HepG2 (cell line): ENCODE measurements around the gene ETV3L. TPM values are rescaled to one million over a fixed set of nuclear protein-coding genes. Genes with fewer than 3 reads are reported as not detected.

Source experiments
- ATAC-seq: fragments of 200-7000 bp; cut with Tn5 transposase; 3 replicates; pipeline ENCODE4 v1.9.1; 2020; ENCODE audit warnings: mild to moderate bottlenecking, moderate library complexity
- BruUV-seq: library from RNA; stranded (reverse); fragments of 400-500 nt; replicated peaks from 2 replicates; lab custom pipeline; 2021; lab: Mats Ljungman, UMichigan
- CTCF ChIA-PET: fragments of 300-600 bp; formaldehyde crosslinking; extraction: SDS; loops from one replicate; lab custom pipeline; 2021; ENCODE audit warnings: low total read pairs, inconsistent platforms, low intra/inter-chr PET ratio; lab: Yijun Ruan, JAX
- POLR2A ChIA-PET: fragments of 350-600 bp; sonication (Branson Sonifier 250); formaldehyde crosslinking; loops from one replicate; lab custom pipeline; 2020; ENCODE audit warnings: antibody characterized with exemption, inconsistent platforms; lab: Yijun Ruan, JAX
- DNase-seq: peaks from one replicate; pipeline ENCODE4 v3.0.0-alpha.2; 2015; ENCODE audit warnings: low spot score
- FAIRE-seq: peaks from 3 replicates; lab custom pipeline; 2011; peaks lifted over from hg19 to GRCh38; lab: Jason Lieb, UNC
- H2AFZ ChIP-seq: one replicate; pipeline ENCODE4 v1.6.1; 2011; ENCODE audit warnings: low read length, inconsistent platforms
- H3K27ac ChIP-seq: fragments of 300-600 bp; 3 replicates; pipeline ENCODE4 v1.8.0; 2011; ENCODE audit warnings: mixed run types, mild to moderate bottlenecking, mixed read lengths, low read length, inconsistent platforms; ENCODE audit not compliant: insufficient read depth; ENCODE audit errors: extremely low read length
- H3K27me3 ChIP-seq, 2 experiments: fragments of 200-600 bp in 1 of 2; 2 replicates in 1 of 2; 3 replicates in 1 of 2; pipeline versions ENCODE4 v1.6.0 to v1.8.0; 2011; ENCODE audit warnings: low read length in 2 of 2, mild to moderate bottlenecking in 2 of 2, moderate library complexity in 2 of 2, inconsistent platforms in 1 of 2; ENCODE audit not compliant: insufficient read depth in 2 of 2, control insufficient read depth in 1 of 2
- H3K36me3 ChIP-seq, 2 experiments: fragments of 200-600 bp in 1 of 2; replicated peaks in 1 of 2; 2 replicates in 1 of 2; 3 replicates in 1 of 2; pipeline versions ENCODE4 v1.5.1 to v1.8.0; 2011; ENCODE audit warnings: low read length in 2 of 2, inconsistent platforms in 1 of 2; ENCODE audit not compliant: insufficient read depth in 2 of 2, control insufficient read depth in 1 of 2
- H3K4me1 ChIP-seq: 2 replicates; pipeline ENCODE4 v1.5.1; 2012; ENCODE audit warnings: low read length, inconsistent platforms; ENCODE audit not compliant: insufficient read depth
- H3K4me2 ChIP-seq: 2 replicates; pipeline ENCODE4 v1.6.0; 2011; ENCODE audit warnings: low read depth, low read length, inconsistent platforms
- H3K4me3 ChIP-seq, 3 experiments: fragments of 200-600 bp in 1 of 3; sonication (generic), shearing (Covaris generic) in 1 of 3; replicated peaks in 1 of 3; 2 replicates each; pipeline ENCODE4 v1.5.1; 2011 to 2016; ENCODE audit warnings: low read length in 3 of 3, inconsistent platforms in 2 of 3, low read depth in 2 of 3, mild to moderate bottlenecking in 2 of 3, control low read depth in 1 of 3, mixed read lengths in 1 of 3; ENCODE audit not compliant: insufficient read depth in 1 of 3
- H3K79me2 ChIP-seq: one replicate; pipeline ENCODE4 v1.6.1; 2011; ENCODE audit warnings: low read length, inconsistent platforms; ENCODE audit not compliant: insufficient read depth
- H3K9ac ChIP-seq: 2 replicates; pipeline ENCODE4 v1.6.0; 2011; ENCODE audit warnings: mild to moderate bottlenecking, low read depth, low read length, inconsistent platforms; ENCODE audit not compliant: insufficient read depth
- H3K9me3 ChIP-seq: 2 replicates; pipeline ENCODE4 v1.5.1; 2012; ENCODE audit warnings: mild to moderate bottlenecking, low read length
- H4K20me1 ChIP-seq: 2 replicates; pipeline ENCODE4 v1.6.0; 2011; ENCODE audit warnings: inconsistent platforms, mild to moderate bottlenecking, low read length, moderate library complexity; ENCODE audit not compliant: insufficient read depth
- KLF12 ChIP-seq: sonication (generic); formaldehyde crosslinking; IDR thresholded peaks from 2 replicates; pipeline ENCODE4 v1.4.0; 2020; ENCODE audit warnings: missing genetic modification reagents, borderline replicate concordance
- TARDBP ChIP-seq: sonication (generic); formaldehyde crosslinking; IDR thresholded peaks from 2 replicates; pipeline ENCODE4 v1.8.0; 2022; ENCODE audit warnings: mild to moderate bottlenecking, missing genetic modification reagents
- TEAD3 ChIP-seq: optimal IDR thresholded peaks from 2 replicates; pipeline ENCODE3; 2016; ENCODE audit warnings: borderline replicate concordance
- ZNF230 ChIP-seq: sonication (generic); formaldehyde crosslinking; IDR thresholded peaks from 2 replicates; pipeline ENCODE4 v1.4.0; 2020; ENCODE audit warnings: mild to moderate bottlenecking, missing genetic modification reagents
- ZNF253 ChIP-seq: sonication (generic); formaldehyde crosslinking; IDR thresholded peaks from 2 replicates; pipeline ENCODE4 v1.8.0; 2022; ENCODE audit warnings: mild to moderate bottlenecking, missing genetic modification reagents, borderline replicate concordance
- ZNF441 ChIP-seq: sonication (generic); formaldehyde crosslinking; IDR thresholded peaks from 2 replicates; pipeline ENCODE4 v1.7.0; 2021; ENCODE audit warnings: missing genetic modification reagents, borderline replicate concordance
- ZNF546 ChIP-seq: sonication (generic); formaldehyde crosslinking; conservative IDR thresholded peaks from 2 replicates; pipeline ENCODE4 v1.8.1; 2023; ENCODE audit warnings: mild to moderate bottlenecking, missing genetic modification reagents
- ZNF879 ChIP-seq: sonication (generic); formaldehyde crosslinking; IDR thresholded peaks from 2 replicates; pipeline ENCODE4 v1.8.1; 2023; ENCODE audit warnings: missing genetic modification reagents
- WGBS: methylation state at CpG from one replicate; pipeline ENCODE4 v1.1.6; 2017; ENCODE audit warnings: low lambda C conversion rate; 5-methylcytosine and 5-hydroxymethylcytosine counted together
- in situ Hi-C: cut with HindIII; loops from 2 replicates; pipeline ENCODE4 v1.10.0; 2017; ENCODE audit warnings: low pct_unique_long_range_greater_than_20kb; ENCODE audit not compliant: extremely low pct_ligation_motif_present
- intact Hi-C: fragments of 100-400 bp; cut with micrococcal nuclease; formaldehyde crosslinking; loops from one replicate; pipeline ENCODE4 v1.10.0; 2022; ENCODE audit not compliant: unreplicated experiment
- polyA plus RNA-seq, 8 experiments: library from polyadenylated mRNA; depleted of rRNA in 3 of 8; stranded (reverse) in 7 of 8; unstranded in 1 of 8; fragments of >200 nt; fragmentation: Illumina TruSeq in 4 of 8; extraction: Trizol in 4 of 8; gene quantifications; 2 replicates each; pipeline versions ENCODE4 v1.2.1 to v1.2.3, GENCODE V29; 2011 to 2016; ENCODE audit warnings: low read depth in 4 of 8, missing spikeins in 1 of 8, mixed read lengths in 1 of 8; ENCODE audit not compliant: insufficient read depth in 1 of 8
- total RNA-seq, 5 experiments: library from RNA; depleted of rRNA; stranded (reverse); fragments of >200 nt; fragmentation: Illumina TruSeq; extraction: Trizol; gene quantifications; 2 replicates each; pipeline ENCODE4 v1.2.3, GENCODE V29; 2016; ENCODE audit warnings: low read depth in 1 of 5
- TF ChIP-seq, protein P1 (sequence below): sonication (generic); formaldehyde crosslinking; IDR thresholded peaks from 2 replicates; pipeline ENCODE4 v1.4.0; 2020; ENCODE audit warnings: missing genetic modification reagents
- TF ChIP-seq, protein P2 (sequence below): sonication (generic); formaldehyde crosslinking; IDR thresholded peaks from 2 replicates; pipeline ENCODE4 v1.8.0; 2022; ENCODE audit warnings: missing genetic modification reagents, mild to moderate bottlenecking, inconsistent platforms, borderline replicate concordance

ETV3L gene
- total and polyA plus RNA-seq, 2 of the 13 experiments (the other 11 are each of a cell fraction or from before 2014, with no cell fraction given) = not detected

DNA sequence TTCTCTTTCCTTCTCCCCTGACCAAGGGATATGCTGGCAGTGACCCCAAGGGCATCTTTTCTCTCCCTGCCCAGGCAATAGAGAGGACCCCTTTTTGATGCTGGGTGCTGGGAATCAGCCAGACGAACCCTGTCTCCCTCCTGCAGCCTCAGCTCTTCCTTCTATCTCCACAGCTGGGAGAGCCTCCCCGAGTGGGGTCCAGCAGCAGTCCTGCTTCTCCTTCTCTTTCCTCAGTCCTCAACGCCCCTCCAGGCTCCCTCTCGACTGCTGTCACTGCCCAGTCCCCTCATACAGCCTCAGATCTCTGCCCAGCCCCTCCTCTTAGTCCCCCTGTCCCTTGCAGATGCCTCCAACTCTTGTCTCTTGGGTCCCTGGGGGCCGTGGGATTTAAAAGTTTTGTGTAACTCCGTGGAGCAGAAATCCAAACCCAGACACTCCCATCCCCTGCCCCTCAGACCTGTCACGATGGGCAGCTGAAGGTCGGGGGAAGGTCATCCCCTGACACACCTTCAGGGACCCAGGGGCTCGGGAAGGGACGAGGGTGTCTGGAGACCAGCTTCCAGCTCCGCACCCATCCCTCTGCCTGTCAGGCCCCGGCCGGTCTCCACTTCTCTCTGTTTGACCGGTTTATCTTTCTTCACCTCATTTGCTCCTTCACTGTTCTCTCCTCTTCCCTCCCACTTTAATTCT is 5.8 kb upstream of the ETV3L start:
- Histone ChIP-seq H3K9me3 (no peaks in the 10 kb centered on the region), H3K79me2 (no peaks in the 10 kb centered on the region), H3K4me3 (no peak overlapping the region), H3K36me3 (no peaks in the 10 kb centered on the region), H3K4me1 (no peaks in the 10 kb centered on the region), H3K9ac (no peak overlapping the region), H3K27me3 (peaks cover 8 to 52% of the 10 kb centered on the region in 2 experiments; a peak in 3 of 5 replicates), H4K20me1 (no peaks in the 10 kb centered on the region), H2AFZ (no peak overlapping the region), H3K4me2 (peak overlapping the region; percentile 36; the same call in 1 of the 2 replicates), H3K27ac (no peak overlapping the region)
- DNase-seq = no peak
- no TSS peak for BruUV-seq
- 34% methylated on average over 14 of the region's 14 CpGs for WGBS
- TF ChIP-seq, protein P1, sequence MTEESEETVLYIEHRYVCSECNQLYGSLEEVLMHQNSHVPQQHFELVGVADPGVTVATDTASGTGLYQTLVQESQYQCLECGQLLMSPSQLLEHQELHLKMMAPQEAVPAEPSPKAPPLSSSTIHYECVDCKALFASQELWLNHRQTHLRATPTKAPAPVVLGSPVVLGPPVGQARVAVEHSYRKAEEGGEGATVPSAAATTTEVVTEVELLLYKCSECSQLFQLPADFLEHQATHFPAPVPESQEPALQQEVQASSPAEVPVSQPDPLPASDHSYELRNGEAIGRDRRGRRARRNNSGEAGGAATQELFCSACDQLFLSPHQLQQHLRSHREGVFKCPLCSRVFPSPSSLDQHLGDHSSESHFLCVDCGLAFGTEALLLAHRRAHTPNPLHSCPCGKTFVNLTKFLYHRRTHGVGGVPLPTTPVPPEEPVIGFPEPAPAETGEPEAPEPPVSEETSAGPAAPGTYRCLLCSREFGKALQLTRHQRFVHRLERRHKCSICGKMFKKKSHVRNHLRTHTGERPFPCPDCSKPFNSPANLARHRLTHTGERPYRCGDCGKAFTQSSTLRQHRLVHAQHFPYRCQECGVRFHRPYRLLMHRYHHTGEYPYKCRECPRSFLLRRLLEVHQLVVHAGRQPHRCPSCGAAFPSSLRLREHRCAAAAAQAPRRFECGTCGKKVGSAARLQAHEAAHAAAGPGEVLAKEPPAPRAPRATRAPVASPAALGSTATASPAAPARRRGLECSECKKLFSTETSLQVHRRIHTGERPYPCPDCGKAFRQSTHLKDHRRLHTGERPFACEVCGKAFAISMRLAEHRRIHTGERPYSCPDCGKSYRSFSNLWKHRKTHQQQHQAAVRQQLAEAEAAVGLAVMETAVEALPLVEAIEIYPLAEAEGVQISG (CRISPR knock-in tag) = no peak
- TF ChIP-seq ZNF879 (CRISPR knock-in tag) = no peak
- TF ChIP-seq ZNF546 (CRISPR knock-in tag) = no peak
- no peak for TF ChIP-seq ZNF253 (CRISPR knock-in tag)
- TF ChIP-seq ZNF230 (CRISPR knock-in tag) = no peak
- no peak for TF ChIP-seq TARDBP (CRISPR knock-in tag)
- TF ChIP-seq KLF12 (CRISPR knock-in tag) = no peak
- TF ChIP-seq TEAD3 (CRISPR knock-in tag) = no peak
- TF ChIP-seq ZNF441 (CRISPR knock-in tag) = no peak
- TF ChIP-seq, protein P2, sequence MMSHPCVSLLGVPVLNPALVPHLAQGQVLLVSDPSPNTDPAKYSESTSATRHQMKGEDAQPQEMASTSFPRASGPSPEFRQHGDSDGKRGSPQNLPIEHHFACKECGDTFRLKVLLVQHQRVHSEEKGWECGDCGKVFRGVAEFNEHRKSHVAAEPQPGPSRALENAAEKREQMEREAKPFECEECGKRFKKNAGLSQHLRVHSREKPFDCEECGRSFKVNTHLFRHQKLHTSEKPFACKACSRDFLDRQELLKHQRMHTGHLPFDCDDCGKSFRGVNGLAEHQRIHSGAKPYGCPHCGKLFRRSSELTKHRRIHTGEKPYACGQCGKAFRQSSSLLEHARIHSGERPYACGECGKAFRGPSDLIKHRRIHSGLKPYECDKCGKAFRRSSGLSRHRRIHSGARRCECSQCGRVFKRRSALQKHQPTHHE (CRISPR knock-in tag) = no peak
- FAIRE-seq = no peak
- intact Hi-C loops = no loop called here
- POLR2A ChIA-PET = no interaction called here
- CTCF ChIA-PET = no interaction called here
- in situ Hi-C loops = no loop called here
- no peak for ATAC-seq
